GM12891 (cell line): ENCODE measurements around the gene HOXA6.

Experiments
- POLR2A ChIP-seq: IDR thresholded peaks from 2 replicates; pipeline ENCODE4 v1.6.1; 2011; ENCODE audit warnings: low read depth, low read length, control low read depth
- POLR2AphosphoS5 ChIP-seq: IDR thresholded peaks from 2 replicates; pipeline ENCODE4 v1.6.1; 2011; ENCODE audit warnings: low read depth, low read length, control low read depth
- SPI1 ChIP-seq: IDR thresholded peaks from 2 replicates; pipeline ENCODE4 v1.6.1; 2011; ENCODE audit warnings: low read depth, low read length, control low read depth
- TAF1 ChIP-seq: IDR thresholded peaks from 2 replicates; pipeline ENCODE4 v1.6.1; 2011; ENCODE audit warnings: low read depth, low read length, control low read depth

DNA sequence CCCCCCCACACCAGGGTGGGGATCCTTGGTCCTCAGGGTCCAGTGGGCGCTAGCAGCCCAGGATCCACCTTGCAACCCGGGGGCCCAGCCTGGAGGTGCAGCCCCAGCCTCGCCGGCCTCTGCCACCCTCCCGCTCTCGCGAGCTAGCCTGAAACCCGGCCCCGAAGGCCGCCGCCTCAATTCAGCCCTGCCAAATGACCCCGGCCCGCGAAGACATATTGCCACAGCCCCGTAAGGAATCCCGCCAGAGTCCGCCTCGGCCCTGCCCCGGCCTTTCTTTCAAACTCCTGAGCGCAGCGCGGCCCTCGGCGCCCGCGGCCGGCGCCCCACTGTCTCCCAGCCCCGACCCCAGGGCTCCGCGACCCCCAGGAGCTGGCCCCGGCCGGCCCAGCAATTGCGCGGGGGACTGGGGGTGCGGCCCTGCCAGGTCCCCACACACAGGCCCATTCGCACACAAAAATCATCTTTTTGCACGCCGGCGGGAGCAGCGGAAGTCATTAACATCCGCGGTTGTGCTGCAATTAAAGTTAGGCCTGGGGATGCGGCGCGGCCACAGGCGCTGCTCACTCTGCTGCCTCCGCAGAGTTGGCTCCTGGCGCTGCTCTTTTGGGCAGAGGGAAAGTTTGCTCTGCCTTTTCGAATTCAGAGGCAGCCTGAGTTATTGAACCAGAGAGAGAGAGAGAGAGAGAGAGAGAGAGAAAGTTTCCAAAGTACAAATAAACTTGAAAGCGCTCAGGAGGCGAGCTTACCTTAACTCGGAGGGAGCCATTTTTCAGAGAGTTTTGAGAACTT is 8.0 kb downstream of the HOXA6 start:
- no peak for TF ChIP-seq POLR2AphosphoS5
- TF ChIP-seq POLR2A, result no peak
- no peak for TF ChIP-seq TAF1
- TF ChIP-seq SPI1, result no peak
